Measurements from ENCODE around the gene NTN1.

NTN1 gene

GRCh38 chr17:9220398-9221146, 199.3 kb downstream of the NTN1 start:
- DNase-seq: no peak

GRCh38 chr17:9221147-9221921, 200.0 kb downstream of the NTN1 start:
- DNase-seq: no peak

GRCh38 chr17:9221922-9222180, 200.5 kb downstream of the NTN1 start:
- DNase-seq: no peak

- DNase-seq: no peak
Observed at GRCh38 chr17:9223531-9223930, 202.2 kb downstream of the NTN1 start.

- no peak for DNase-seq
Observed at GRCh38 chr17:9224485-9224884, 203.2 kb downstream of the NTN1 start.

- no peak for DNase-seq
Observed at GRCh38 chr17:9225305-9226101, 204.2 kb downstream of the NTN1 start.

- DNase-seq: no peak
Observed at GRCh38 chr17:9226130-9226793, 205.0 kb downstream of the NTN1 start.

GRCh38 chr17:9226794-9227135, 205.5 kb downstream of the NTN1 start:
- DNase-seq: no peak

GRCh38 chr17:9227819-9228407, 206.6 kb downstream of the NTN1 start:
- no peak for DNase-seq

GRCh38 chr17:9228408-9229159, 207.3 kb downstream of the NTN1 start:
- no peak for DNase-seq

GRCh38 chr17:9229160-9229825, 208.0 kb downstream of the NTN1 start:
- no peak for DNase-seq

- DNase-seq: no peak
Observed at GRCh38 chr17:9229826-9230201, 208.5 kb downstream of the NTN1 start.

- DNase-seq: no peak
Observed at GRCh38 chr17:9230346-9230745, 209.0 kb downstream of the NTN1 start.

- no peak for DNase-seq
Observed at GRCh38 chr17:9230861-9231260, 209.6 kb downstream of the NTN1 start.

- DNase-seq: no peak
Observed at GRCh38 chr17:9231449-9232154, 210.3 kb downstream of the NTN1 start.

- no peak for DNase-seq
Observed at GRCh38 chr17:9232155-9232475, 210.8 kb downstream of the NTN1 start.

- DNase-seq: peak; percentile 3
Observed at GRCh38 chr17:9232591-9233270, 211.4 kb downstream of the NTN1 start.

- no peak for DNase-seq
Observed at GRCh38 chr17:9233271-9233599, 211.9 kb downstream of the NTN1 start.

- no peak for DNase-seq
Observed at GRCh38 chr17:9233761-9234160, 212.5 kb downstream of the NTN1 start.

GRCh38 chr17:9234389-9234945, 213.2 kb downstream of the NTN1 start:
- no peak for DNase-seq

Measured in KG1 (cell line).